Astrocyte (in vitro differentiated cells and primary cell): ENCODE measurements around the gene TAF11L8. TPM values are rescaled to one million over a fixed set of nuclear protein-coding genes. Genes with fewer than 3 reads are reported as not detected.

Experiments used
- total RNA-seq: library from RNA; stranded (reverse); gene quantifications from 2 replicates; pipeline ENCODE4 v1.2.1, GENCODE V29; 2021

Gene TAF11L8
- total RNA-seq, 1 donor from 2014 or later = not detected

Other genes starting within 250 kb of the TAF11L8 start
- not detected in 2 replicates for gene TAF11L2, start 92.7 kb downstream of the TAF11L8 start, total RNA-seq
- not detected in 2 replicates for gene TAF11L3, start 72.6 kb downstream of the TAF11L8 start, total RNA-seq
- not detected in 2 replicates for gene TAF11L4, start 69.2 kb downstream of the TAF11L8 start, total RNA-seq
- gene TAF11L5, start 65.7 kb downstream of the TAF11L8 start, total RNA-seq = not detected in 2 replicates
- not detected in 2 replicates for gene TAF11L6, start 62.3 kb downstream of the TAF11L8 start, total RNA-seq
- gene TAF11L7, start 5.2 kb downstream of the TAF11L8 start, total RNA-seq = not detected in 2 replicates
- gene TAF11L9, start 3.4 kb upstream of the TAF11L8 start, total RNA-seq = not detected in 2 replicates
- gene TAF11L10, start 6.9 kb upstream of the TAF11L8 start, total RNA-seq = not detected in 2 replicates
- gene TAF11L11, start 13.2 kb upstream of the TAF11L8 start, total RNA-seq = 0.41 TPM in 1 of 2 replicates, not detected in the other
- 0.34 TPM in 1 of 2 replicates, not detected in the other for gene TAF11L12, start 19.4 kb upstream of the TAF11L8 start, total RNA-seq
- not detected in 2 replicates for gene TAF11L13, start 41.1 kb upstream of the TAF11L8 start, total RNA-seq
- gene TAF11L14, start 43.5 kb upstream of the TAF11L8 start, total RNA-seq = 0.41 TPM in 1 of 2 replicates, not detected in the other